HCT116 (cell line): ENCODE data around the gene NEDD4. TPM values are rescaled to one million over a fixed set of nuclear protein-coding genes. Genes with fewer than 3 reads are reported as not detected.
A peak's percentile ranks its signal among the peaks of the same experiment; 100 is the strongest.

ENCODE experiments used
- ATAC-seq: fragments of 200-7000 bp; cut with Tn5 transposase; 2 replicates; pipeline ENCODE4 v1.9.1; 2020; ENCODE audit warnings: mild to moderate bottlenecking, moderate library complexity
- BruUV-seq: library from RNA; stranded (reverse); fragments of 400-500 nt; replicated peaks from 2 replicates; lab custom pipeline; 2021; lab: Mats Ljungman, UMichigan
- CTCF ChIA-PET: fragments of 300-600 bp; sonication (Branson Sonifier 250); formaldehyde crosslinking; loops from one replicate; lab custom pipeline; 2021; ENCODE audit warnings: antibody characterized with exemption; lab: Charles Lee
- POLR2A ChIA-PET: fragments of 300-600, 350-600 bp; sonication (Branson Sonifier 250); formaldehyde crosslinking; loops from one replicate; lab custom pipeline; 2021; ENCODE audit warnings: antibody characterized with exemption; lab: Charles Lee
- RAD21 ChIA-PET, 2 experiments: fragments of 300-600 bp; sonication (Branson Sonifier 250); formaldehyde crosslinking; loops; one replicate each; lab custom pipeline; 2023; ENCODE audit warnings: low total read pairs in 2 of 2; ENCODE audit not compliant: uncharacterized antibody in 2 of 2, unreplicated experiment in 2 of 2, low non-redundant PET in 1 of 2; lab: Charles Lee
- DNase-seq: peaks from one replicate; pipeline ENCODE4 v3.0.0-alpha.2; 2010; ENCODE audit warnings: low read depth, low spot score
- H2AFZ ChIP-seq: fragments of 200-600 bp; shearing (Covaris generic), sonication (generic); 2 replicates; pipeline ENCODE4 v1.6.1; 2017; ENCODE audit warnings: low read depth, mixed run types, mixed read lengths, antibody characterized with exemption, low read length; ENCODE audit not compliant: poor library complexity, severe bottlenecking
- H3K27ac ChIP-seq: 2 replicates; pipeline ENCODE4 v1.5.1; 2012; ENCODE audit warnings: low read depth, low read length
- H3K27me3 ChIP-seq: fragments of 200-600 bp; sonication (generic); 2 replicates; pipeline ENCODE4 v1.6.1; 2016; ENCODE audit warnings: mixed run types, low read length, mixed read lengths; ENCODE audit not compliant: insufficient read depth
- H3K36me3 ChIP-seq, 2 experiments: fragments of 200-500 bp in 1 of 2; fragments of 200-600 bp in 1 of 2; sonication (Bioruptor generic) in 1 of 2; sonication (generic) in 1 of 2; 2 replicates each; pipeline versions ENCODE4 v1.5.1 to v1.6.1; 2014 to 2016; ENCODE audit warnings: low read length in 2 of 2, inconsistent platforms in 1 of 2, mixed read lengths in 1 of 2, mixed run types in 1 of 2; ENCODE audit not compliant: insufficient read depth in 2 of 2, control insufficient read depth in 1 of 2
- H3K4me1 ChIP-seq, 2 experiments: fragments of 200-600 bp in 1 of 2; sonication (generic) in 1 of 2; 2 replicates each; pipeline versions ENCODE4 v1.5.1 to v1.6.1; 2012 to 2017; ENCODE audit warnings: low read length in 2 of 2, inconsistent platforms in 1 of 2, mild to moderate bottlenecking in 1 of 2, mixed read lengths in 1 of 2, mixed run types in 1 of 2, moderate library complexity in 1 of 2; ENCODE audit not compliant: insufficient read depth in 2 of 2, control insufficient read depth in 1 of 2
- H3K4me2 ChIP-seq: fragments of 200-600 bp; sonication (generic); 2 replicates; pipeline ENCODE4 v1.6.1; 2017; ENCODE audit warnings: mixed run types, low read length, mixed read lengths
- H3K4me3 ChIP-seq, 2 experiments: fragments of 200-600 bp in 1 of 2; sonication (generic) in 1 of 2; replicated peaks in 1 of 2; 2 replicates each; pipeline ENCODE4 v1.5.1; 2011 to 2016; ENCODE audit warnings: low read length in 2 of 2, control low read depth in 1 of 2, low read depth in 1 of 2, mild to moderate bottlenecking in 1 of 2, mixed read lengths in 1 of 2, mixed run types in 1 of 2
- H3K79me2 ChIP-seq: fragments of 200-600 bp; sonication (generic); 2 replicates; pipeline ENCODE4 v1.6.1; 2017; ENCODE audit warnings: mild to moderate bottlenecking, mixed run types, low read length, moderate library complexity, mixed read lengths; ENCODE audit not compliant: insufficient read depth
- H3K9ac ChIP-seq: fragments of 200-600 bp; sonication (generic); 2 replicates; pipeline ENCODE4 v1.6.1; 2016; ENCODE audit warnings: low read length, mixed read lengths
- H3K9me2 ChIP-seq: fragments of 200-600 bp; sonication (generic), shearing (Covaris generic); 2 replicates; pipeline ENCODE4 v1.6.1; 2017; ENCODE audit warnings: mixed run types, mild to moderate bottlenecking, moderate library complexity; ENCODE audit not compliant: insufficient read depth
- H3K9me3 ChIP-seq, 2 experiments: fragments of 200-500 bp in 1 of 2; fragments of 200-600 bp in 1 of 2; sonication (Bioruptor generic) in 1 of 2; sonication (generic) in 1 of 2; 2 replicates each; pipeline ENCODE4 v1.6.1; 2014 to 2017; ENCODE audit warnings: low read length in 2 of 2, mixed read lengths in 2 of 2, inconsistent platforms in 1 of 2, low read depth in 1 of 2, mild to moderate bottlenecking in 1 of 2, mixed run types in 1 of 2, moderate library complexity in 1 of 2; ENCODE audit not compliant: control insufficient read depth in 1 of 2, insufficient read depth in 1 of 2
- H4K20me1 ChIP-seq: fragments of 200-600 bp; sonication (generic), shearing (Covaris generic); 2 replicates; pipeline ENCODE4 v1.6.1; 2017; ENCODE audit warnings: mixed run types, mild to moderate bottlenecking, moderate library complexity; ENCODE audit not compliant: insufficient read depth
- RAD21 ChIP-seq: IDR thresholded peaks from 2 replicates; pipeline ENCODE4 v1.6.1; 2012; ENCODE audit warnings: low read depth, mild to moderate bottlenecking
- SP1 ChIP-seq: IDR thresholded peaks from 2 replicates; pipeline ENCODE4 v1.6.1; 2012; ENCODE audit warnings: low read depth
- intact Hi-C: fragments of 100-400 bp; cut with micrococcal nuclease; formaldehyde crosslinking; loops from 2 replicates; pipeline ENCODE4 v1.10.0; 2022
- total RNA-seq: library from RNA; stranded (reverse); gene quantifications from one replicate; pipeline ENCODE4 v1.2.1, GENCODE V29; 2021; ENCODE audit not compliant: unreplicated experiment
- TF ChIP-seq, protein P1 (sequence below): IDR thresholded peaks from 2 replicates; pipeline ENCODE4 v1.6.1; 2012
- TF ChIP-seq, protein P2 (sequence below), 3 experiments: fragments of 200-600 bp in 1 of 3; sonication (generic) in 1 of 3; IDR thresholded peaks in 2 of 3; conservative IDR thresholded peaks in 1 of 3; 2 replicates each; pipeline ENCODE4 v1.5.1; 2012 to 2017; ENCODE audit warnings: low read depth in 2 of 3, low read length in 2 of 3, antibody characterized with exemption in 1 of 3, borderline replicate concordance in 1 of 3, control low read depth in 1 of 3, mild to moderate bottlenecking in 1 of 3, mixed read lengths in 1 of 3, mixed run types in 1 of 3, moderate library complexity in 1 of 3; ENCODE audit not compliant: insufficient read depth in 1 of 3

The NEDD4 gene
- total RNA-seq, 1 experiment from 2014 or later, result 13.7 TPM

DNA sequence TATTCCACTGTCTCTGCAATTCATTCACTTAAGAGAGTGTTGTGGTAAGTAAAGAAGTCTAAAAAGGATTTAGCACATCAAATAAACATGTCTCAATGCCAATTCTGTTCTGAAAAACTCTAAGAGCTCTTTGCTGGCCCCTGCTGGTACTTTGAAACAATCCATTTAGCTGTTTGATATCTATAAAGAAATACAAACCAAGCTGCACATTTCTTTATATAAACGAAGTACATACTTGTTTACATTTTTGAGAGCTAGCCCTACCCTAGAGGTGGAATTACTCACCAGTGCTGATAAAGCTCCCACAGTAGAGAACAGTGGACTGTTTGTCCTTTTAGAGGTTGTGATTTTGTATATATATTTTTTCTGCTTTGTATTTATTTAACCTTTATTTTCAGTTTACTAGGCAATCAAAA, 75.5 kb downstream of the NEDD4 start:
- intact Hi-C loops, result no loop called here
- Histone ChIP-seq H3K36me3 (no peaks in the 10 kb centered on the region), H3K4me1 (peaks cover 6% of the 10 kb centered on the region in 2 experiments; a peak in 3 of 4 replicates), H3K27me3 (no peaks in the 10 kb centered on the region), H3K9me2 (no peaks in the 10 kb centered on the region), H3K4me2 (no peak overlapping the region), H3K79me2 (no peaks in the 10 kb centered on the region), H4K20me1 (no peaks in the 10 kb centered on the region), H3K4me3 (no peak overlapping the region), H3K27ac (no peak overlapping the region), H2AFZ (no peak overlapping the region), H3K9ac (no peak overlapping the region), H3K9me3 (no peaks in the 10 kb centered on the region)
- ChIA-PET CTCF (interaction anchor here (0.9 to 3.4 kb wide), 10 partner anchors 9 to 269 kb away, joined by 3 to 23 read pairs (median 5); no protein-coding TSS in a partner anchor), RAD21 (interaction anchor here (0.7 to 1.1 kb wide), 2 partner anchors 10 to 20 kb away, joined by 3 to 5 read pairs; no protein-coding TSS in a partner anchor), POLR2A (interaction anchor here (2.0 kb wide), 1 partner anchor 10 kb away, joined by 6 read pairs; no protein-coding TSS in a partner anchor)
- BruUV-seq, result no TSS peak
- TF ChIP-seq RAD21, result peak; percentile 35
- TF ChIP-seq, protein P1, sequence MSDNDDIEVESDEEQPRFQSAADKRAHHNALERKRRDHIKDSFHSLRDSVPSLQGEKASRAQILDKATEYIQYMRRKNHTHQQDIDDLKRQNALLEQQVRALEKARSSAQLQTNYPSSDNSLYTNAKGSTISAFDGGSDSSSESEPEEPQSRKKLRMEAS, result no peak
- TF ChIP-seq, protein P2, sequence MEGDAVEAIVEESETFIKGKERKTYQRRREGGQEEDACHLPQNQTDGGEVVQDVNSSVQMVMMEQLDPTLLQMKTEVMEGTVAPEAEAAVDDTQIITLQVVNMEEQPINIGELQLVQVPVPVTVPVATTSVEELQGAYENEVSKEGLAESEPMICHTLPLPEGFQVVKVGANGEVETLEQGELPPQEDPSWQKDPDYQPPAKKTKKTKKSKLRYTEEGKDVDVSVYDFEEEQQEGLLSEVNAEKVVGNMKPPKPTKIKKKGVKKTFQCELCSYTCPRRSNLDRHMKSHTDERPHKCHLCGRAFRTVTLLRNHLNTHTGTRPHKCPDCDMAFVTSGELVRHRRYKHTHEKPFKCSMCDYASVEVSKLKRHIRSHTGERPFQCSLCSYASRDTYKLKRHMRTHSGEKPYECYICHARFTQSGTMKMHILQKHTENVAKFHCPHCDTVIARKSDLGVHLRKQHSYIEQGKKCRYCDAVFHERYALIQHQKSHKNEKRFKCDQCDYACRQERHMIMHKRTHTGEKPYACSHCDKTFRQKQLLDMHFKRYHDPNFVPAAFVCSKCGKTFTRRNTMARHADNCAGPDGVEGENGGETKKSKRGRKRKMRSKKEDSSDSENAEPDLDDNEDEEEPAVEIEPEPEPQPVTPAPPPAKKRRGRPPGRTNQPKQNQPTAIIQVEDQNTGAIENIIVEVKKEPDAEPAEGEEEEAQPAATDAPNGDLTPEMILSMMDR (IDR thresholded peaks at IDR 0.05 in 2 of 3, conservative IDR thresholded peaks at IDR 0.05 in 1 of 3; ENCODE audit: borderline replicate concordance in 1 of 3, insufficient read depth in 1 of 3, low read depth in 2 of 3, low read length in 2 of 3), result peak; percentile 32 to 65 (median 63); a peak in 5 of 6 replicates
- no peak for TF ChIP-seq SP1
- ATAC-seq (peak; percentile 73), DNase-seq (peak; percentile 35)
